NCI-H128 (cell line): ENCODE data around the gene ZSCAN12.

Source experiments
- DNase-seq: peaks from one replicate; lab custom pipeline; 2025; ENCODE audit not compliant: unreplicated experiment; lab: John Stamatoyannopoulos, UW

ZSCAN12 gene

GRCh38 chr6:28354688-28355554 lies 44.6 kb downstream of the ZSCAN12 start:
- no peak for DNase-seq

DNA sequence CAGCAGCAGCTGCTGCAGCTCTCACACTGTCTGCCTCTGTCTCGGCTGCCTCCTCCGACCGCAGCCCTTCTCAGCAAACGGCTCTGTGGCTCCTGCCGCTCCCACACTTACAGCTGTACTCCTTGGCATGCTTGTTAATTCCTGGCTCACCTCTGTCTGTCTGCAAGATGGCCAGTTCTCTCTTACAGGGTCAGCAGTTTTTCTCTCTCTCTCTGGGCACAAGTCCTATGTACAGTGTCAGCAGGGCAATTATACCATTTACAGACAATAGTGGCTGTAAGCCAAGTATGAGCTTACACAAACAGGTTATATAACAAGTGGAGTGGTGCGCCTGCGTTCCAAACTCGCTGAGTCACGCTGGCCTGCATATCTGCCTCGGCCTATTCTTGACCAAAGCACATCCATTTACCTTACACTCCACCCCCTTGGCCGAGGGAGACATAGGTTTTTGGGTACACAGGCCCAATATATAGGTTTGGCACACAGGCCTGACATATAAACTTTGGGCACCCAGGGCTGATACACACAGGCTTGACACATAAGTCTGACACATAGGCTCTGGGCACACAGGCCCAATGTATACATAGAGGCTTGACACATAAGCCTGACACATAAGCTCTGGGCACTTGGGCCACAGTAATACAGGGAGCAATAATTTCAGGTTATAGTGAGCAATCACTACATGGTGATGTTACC lies 45.4 kb downstream of the ZSCAN12 start:
- DNase-seq = no peak

- no peak for DNase-seq
These were observed 46.2 kb downstream of the ZSCAN12 start for GRCh38 chr6:28353356-28353755.

DNA sequence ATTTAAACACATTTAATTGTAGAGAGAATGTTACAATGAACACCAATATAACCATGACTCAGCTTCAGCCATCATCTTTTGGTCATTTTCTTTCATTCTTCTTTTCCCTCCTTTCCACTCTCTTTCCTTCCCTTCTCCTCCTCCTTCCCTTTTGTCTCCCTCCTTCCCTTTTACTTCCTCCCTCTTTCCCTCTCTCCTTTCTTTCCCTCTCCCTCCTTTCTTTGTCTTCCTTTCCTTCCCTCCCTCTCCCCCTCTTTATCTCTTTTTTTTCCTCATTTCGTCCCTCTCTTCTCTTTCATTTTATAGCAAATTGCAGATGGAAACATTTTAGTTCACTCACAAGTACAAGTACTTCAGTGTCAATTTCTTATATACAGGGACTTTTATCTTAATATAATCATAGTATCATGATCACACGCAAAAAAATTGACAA lies 48.0 kb downstream of the ZSCAN12 start:
- no peak for DNase-seq

- DNase-seq = no peak
These were observed 48.5 kb downstream of the ZSCAN12 start for GRCh38 chr6:28351087-28351486.

DNA sequence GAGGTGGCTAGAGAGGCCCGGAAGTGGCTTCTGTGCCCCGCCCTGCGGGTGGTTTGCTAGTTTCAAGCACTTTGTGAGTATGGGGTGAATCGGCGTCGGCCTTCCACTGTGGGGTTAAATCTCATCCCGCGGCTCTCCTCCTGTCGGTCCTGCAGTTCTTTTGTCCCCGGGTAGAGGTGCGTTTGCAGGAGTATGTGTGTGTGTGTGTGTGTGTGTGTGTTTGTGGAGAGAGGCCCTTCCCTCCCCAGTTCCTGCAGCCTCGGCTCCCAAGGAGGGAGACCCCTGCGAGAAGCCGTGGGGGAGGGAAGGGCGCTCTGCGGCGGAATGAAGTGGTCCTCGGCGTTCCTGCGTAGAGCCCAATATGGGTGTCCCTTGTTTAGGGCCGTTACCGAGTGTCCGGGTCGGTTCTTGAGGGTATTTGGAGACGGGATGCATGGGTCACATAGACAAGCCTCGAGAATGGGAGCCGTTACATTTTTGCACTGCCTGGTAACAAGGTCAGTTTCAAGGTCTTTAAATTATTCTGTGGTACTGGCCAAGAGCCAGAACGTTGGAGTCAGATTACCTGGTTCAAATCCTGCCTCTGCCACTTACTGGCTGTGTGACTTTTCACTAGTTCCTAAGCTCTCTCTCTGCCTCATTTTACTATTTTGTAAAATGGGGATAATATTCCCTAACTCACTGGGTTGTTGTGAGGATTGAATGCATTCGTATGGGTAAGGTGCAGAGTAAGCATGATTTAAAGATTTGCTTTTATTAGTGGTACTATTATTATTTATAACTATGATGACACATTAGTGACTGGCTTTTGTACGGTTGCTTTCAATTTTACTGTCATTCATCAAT lies 49.4 kb downstream of the ZSCAN12 start, which contains the start of gene ZKSCAN3:
TSS of gene ZKSCAN3 (plus strand) at position 56 of the 846 bp plus-strand sequence. CDS start 9,640 bp downstream, outside the sequence.
- DNase-seq = peak; percentile 78

- DNase-seq = no peak
These were observed 50.1 kb downstream of the ZSCAN12 start for GRCh38 chr6:28349344-28349891.

GRCh38 chr6:28347119-28347518 lies 52.4 kb downstream of the ZSCAN12 start:
- no peak for DNase-seq

DNA sequence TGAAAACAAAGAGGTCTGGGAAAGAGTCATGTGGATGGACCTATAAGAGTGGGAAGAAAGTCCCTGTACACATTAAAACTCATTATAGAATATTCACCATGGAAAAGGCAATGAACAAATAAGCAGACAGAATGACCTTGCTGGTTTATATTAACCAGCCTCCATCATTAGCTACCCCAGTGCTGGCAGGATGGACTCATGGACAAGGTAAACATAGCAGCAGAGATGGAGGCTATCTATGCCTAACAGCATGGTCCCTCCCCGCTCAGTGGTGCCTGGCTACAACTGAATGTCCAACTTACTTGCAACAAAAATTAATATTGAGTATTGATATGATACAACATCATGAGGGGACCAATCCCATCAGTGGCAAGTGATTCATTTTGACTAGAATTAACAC lies 54.3 kb downstream of the ZSCAN12 start:
- no peak for DNase-seq

DNA sequence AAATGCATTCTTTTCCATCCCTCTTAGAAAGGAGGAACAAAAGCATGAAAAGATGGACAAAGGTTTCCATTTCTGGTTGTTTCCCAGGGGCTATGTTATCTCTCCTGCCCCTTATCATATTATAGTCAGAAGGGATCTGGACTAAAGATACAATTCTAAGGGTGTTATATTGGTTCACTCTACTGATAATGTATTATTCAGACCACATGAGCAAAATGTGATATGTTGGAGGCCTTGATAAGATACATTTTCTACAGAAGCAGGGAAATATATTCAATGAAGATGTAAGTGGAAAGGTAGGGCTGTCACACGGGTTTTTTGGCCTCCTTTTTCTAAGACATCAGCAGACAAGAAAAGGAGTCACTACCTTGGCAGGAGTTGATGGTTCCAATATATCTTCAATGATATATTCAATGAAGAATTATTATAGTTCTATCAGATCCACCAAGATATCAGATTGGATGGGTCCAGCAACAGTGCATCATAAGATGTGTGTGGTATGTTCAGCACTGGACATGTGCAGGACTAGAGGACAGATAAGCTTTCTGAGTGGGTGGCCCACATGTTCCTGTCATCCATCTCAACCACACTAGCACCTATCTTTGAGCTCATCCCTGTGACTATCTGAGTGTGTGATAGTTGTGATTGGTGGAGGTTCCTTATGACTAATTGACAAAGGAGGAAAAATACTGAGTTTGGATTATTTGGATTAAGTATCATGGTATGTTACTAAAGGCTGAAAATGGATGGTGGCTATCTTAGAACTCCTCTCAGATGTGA lies 55.5 kb downstream of the ZSCAN12 start:
- no peak for DNase-seq

DNA sequence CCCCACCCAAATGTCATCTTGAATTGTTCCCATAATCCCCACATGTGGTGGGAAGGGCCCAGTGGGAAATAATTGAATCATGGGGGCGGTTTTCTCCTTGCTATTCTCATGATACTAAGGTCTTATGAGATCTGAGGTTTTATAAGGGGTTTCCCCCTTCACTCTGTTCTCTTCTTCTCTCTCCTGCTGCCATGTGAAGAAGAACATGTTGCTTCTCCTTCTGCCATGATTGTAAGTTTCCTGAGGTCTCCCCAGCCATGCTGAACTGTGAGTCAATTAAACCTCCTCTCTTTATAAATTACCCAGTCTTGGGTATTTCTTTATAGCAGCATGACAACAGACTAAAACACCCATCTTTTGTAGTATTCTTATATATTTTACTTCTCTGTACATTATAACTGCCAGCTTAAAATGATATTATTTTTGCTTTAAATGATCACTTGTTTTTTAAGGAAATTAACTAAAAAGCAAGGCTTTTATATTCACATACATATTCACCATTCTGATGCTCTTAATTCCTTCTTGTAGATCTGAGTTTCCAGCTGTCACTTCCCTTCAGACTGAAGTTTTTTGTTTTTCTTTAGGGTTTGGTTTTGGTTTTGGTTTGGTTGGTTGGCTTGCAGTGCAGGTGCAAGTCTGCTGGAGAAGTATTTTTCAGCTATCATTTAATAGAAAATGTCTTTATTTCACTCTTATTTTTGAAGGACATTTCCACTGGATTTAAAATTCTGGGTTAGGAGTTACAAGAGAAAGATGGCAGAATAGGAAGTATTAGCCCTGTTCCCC lies 59.0 kb downstream of the ZSCAN12 start:
- no peak for DNase-seq

DNA sequence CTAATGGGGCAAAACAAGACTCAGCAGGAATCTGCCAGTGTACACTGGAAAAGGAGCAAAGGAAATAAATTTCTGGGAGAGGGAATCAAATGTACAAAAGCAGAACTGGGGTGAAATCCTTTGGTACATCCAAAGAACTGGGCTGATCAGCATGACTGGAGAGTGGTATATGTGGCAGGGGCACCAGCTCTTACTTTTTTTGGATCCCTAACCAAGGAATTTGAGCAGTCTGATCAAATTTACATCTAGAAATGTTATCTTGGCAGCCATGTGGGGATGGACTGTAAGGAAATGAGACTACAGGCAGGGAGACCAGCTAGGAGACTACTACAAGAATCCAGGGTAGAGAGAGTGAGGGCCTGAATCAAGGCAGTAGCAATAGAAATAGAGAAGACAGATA lies 62.4 kb downstream of the ZSCAN12 start:
- no peak for DNase-seq

GRCh38 chr6:28336284-28337120 lies 63.0 kb downstream of the ZSCAN12 start:
- no peak for DNase-seq

DNA sequence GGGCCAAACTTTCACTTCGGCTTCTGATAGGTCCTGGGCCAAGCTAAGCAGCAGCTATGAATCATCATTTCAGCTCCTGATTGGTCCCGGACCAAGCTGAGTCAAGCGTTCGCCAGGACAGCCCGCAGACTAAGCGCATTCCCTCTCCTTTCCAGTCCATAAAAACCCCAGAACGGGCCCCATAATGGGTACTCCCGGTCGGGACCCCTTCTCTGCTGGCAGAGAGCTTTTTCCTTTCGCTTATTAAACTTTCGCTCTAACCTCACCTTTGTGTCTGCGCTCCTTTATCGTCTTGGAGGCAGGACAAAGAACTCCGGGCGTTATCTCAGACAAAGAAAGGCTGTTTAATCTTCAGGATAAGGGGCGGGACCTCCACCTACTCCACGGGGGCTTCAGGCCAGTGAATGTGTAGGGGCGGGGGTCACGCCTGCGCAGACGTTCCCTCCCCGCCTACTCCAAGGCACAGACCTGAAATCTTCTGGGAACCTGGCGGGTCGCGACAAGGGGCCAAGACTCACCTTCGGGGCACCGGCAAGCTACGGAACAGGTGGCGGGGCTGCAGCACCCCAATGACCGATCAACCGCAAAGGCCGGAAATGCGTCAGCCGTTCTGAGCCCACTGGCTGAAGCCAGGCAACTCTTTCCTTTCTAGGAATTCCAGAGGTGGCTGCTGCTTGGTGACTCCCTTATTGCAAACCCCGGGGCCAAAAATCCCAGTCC lies 63.8 kb downstream of the ZSCAN12 start, which contains the start of gene ZSCAN31:
TSS of gene ZSCAN31 (minus strand) at position 585 of the 720 bp plus-strand sequence. CDS start 6,465 bp downstream, outside the sequence.
- DNase-seq = peak; percentile 78

DNA sequence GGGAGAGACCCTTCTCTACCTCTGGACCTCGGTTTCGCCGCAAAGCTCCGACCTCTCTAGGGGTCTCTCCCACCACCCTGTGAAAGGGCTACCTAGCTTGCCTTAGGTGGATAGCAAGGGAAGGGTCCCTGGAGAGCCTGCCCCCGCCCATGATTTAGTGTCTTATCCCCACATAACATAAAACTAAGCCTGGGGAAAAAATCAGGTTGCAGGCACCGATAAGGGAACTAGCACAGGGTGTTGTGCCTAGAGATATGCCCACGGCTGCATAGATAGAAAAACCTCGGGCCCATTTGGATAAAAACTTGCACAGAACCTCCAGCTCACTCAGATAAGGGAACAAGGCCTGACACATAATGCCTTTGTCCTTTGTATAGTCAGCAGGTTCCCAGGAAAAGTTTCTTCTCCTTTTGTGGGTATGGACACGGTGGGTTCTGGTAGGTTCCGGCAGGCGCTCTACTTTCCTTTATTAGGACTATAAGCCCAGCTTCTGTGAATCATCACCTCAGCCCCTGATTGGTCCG lies 64.4 kb downstream of the ZSCAN12 start:
- no peak for DNase-seq

GRCh38 chr6:28334286-28335039 lies 65.1 kb downstream of the ZSCAN12 start:
- no peak for DNase-seq

DNA sequence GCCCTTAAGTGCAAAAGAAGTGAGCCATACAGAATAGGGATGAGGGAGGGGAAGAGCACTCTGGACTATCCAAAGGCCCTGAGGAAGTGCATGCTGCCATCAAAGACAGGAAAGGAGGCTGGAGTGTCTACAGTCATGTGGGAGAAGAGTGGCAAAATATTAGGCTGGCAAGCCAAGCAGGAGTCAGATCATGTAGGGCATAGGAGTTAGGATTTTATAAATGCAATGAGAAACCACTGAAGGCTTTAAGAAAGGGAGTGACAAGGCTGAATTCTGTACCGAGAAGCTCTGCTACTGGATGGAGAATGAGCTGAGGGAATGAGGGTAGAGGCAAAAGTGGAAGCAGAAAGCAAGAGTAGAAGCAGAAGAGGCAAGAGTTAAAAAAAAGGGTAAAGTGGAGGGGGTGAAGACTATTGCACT lies 65.9 kb downstream of the ZSCAN12 start:
- DNase-seq = no peak
